Uterus (tissue), 4 donors: ENCODE data around the gene ZNF157. TPM values are rescaled to one million over a fixed set of nuclear protein-coding genes. Genes with fewer than 3 reads are reported as not detected.
A peak's percentile ranks its signal among the peaks of the same experiment; 100 is the strongest.

Source experiments
- DNase-seq, 2 donors: peaks; one replicate each; pipeline ENCODE4 v3.0.0-alpha.2; 2019 to 2020
- H3K27ac ChIP-seq, 2 donors: fragments of 200-600 bp; sonication (generic); 1 replicate in 1 of 2; 2 replicates in 1 of 2; pipeline ENCODE4 v1.5.1; 2016 to 2018
- H3K27me3 ChIP-seq, 2 donors: fragments of 200-600 bp; sonication (generic); one replicate each; pipeline ENCODE4 v1.5.1; 2018 to 2019; ENCODE audit warnings: control low read depth in 1 of 2
- H3K36me3 ChIP-seq, 2 donors: fragments of 200-600 bp; sonication (generic); one replicate each; pipeline ENCODE4 v1.5.1; 2019; ENCODE audit warnings: control low read depth in 1 of 2
- H3K4me1 ChIP-seq, 2 donors: fragments of 200-600 bp; sonication (generic); one replicate each; pipeline ENCODE4 v1.5.1; 2018 to 2019; ENCODE audit warnings: control low read depth in 1 of 2
- H3K4me3 ChIP-seq, 2 donors: fragments of 200-600 bp; sonication (generic); 1 replicate in 1 of 2; 2 replicates in 1 of 2; pipeline ENCODE4 v1.5.1; 2018 to 2019; ENCODE audit warnings: mild to moderate bottlenecking in 1 of 2
- H3K9me3 ChIP-seq, 2 donors: fragments of 200-600 bp; sonication (generic); one replicate each; pipeline ENCODE4 v1.5.1; 2019; ENCODE audit warnings: control low read depth in 1 of 2
- CTCF ChIP-seq, 4 experiments: fragments of 200-600 bp in 2 of 4; fragments of 450-650 bp in 2 of 4; sonication (generic) in 2 of 4; IDR thresholded peaks; one replicate each; pipeline ENCODE4 v1.5.1; 2016 to 2019; ENCODE audit warnings: antibody characterized with exemption in 4 of 4, mild to moderate bottlenecking in 2 of 4, moderate library complexity in 1 of 4
- POLR2A ChIP-seq, 2 donors: fragments of 450-650 bp; IDR thresholded peaks; one replicate each; pipeline ENCODE4 v1.6.1; 2016; ENCODE audit warnings: antibody characterized with exemption in 2 of 2, mild to moderate bottlenecking in 1 of 2, moderate library complexity in 1 of 2
- intact Hi-C: fragments of 100-400 bp; cut with DNase I; formaldehyde crosslinking; loops from one replicate; pipeline ENCODE4 v1.15.1; 2023; ENCODE audit warnings: low total_unique reads
- total RNA-seq, 4 donors: library from RNA; depleted of rRNA in 3 of 4; stranded (reverse); fragments of >200 nt in 3 of 4; gene quantifications; one replicate each; pipeline versions ENCODE4 v1.1.0 to v1.2.4, GENCODE V29; 2014 to 2023
- donor health status: DM: yes; HTN: yes; CAD: no.

Gene ZNF157
- total RNA-seq, 4 donors from 2014 or later: 0.55 to 2.4 TPM; not detected in 2

- intact Hi-C loops: no loop called here
- no peak overlapping the region for H3K4me3 ChIP-seq
- TF ChIP-seq POLR2A (IDR thresholded peaks at IDR 0.05) (no peak), CTCF (IDR thresholded peaks at IDR 0.05) (no peak)
- no peaks in the 10 kb centered on the region for H3K27me3 ChIP-seq
- no peaks in the 10 kb centered on the region for H3K9me3 ChIP-seq
- no peaks in the 10 kb centered on the region for H3K4me1 ChIP-seq
- DNase-seq: no peak
- H3K36me3 ChIP-seq: no peaks in the 10 kb centered on the region
- H3K27ac ChIP-seq: no peak overlapping the region
These were observed 11.9 kb upstream of the ZNF157 start for GRCh38 chrX:47358387-47359065.

- DNase-seq: no peak
- H3K4me1 ChIP-seq: no peaks in the 10 kb centered on the region
- H3K36me3 ChIP-seq: no peaks in the 10 kb centered on the region
- H3K9me3 ChIP-seq: no peaks in the 10 kb centered on the region
- no peaks in the 10 kb centered on the region for H3K27me3 ChIP-seq
- intact Hi-C loops: no loop called here
- TF ChIP-seq POLR2A (IDR thresholded peaks at IDR 0.05) (no peak), CTCF (IDR thresholded peaks at IDR 0.05) (no peak)
- H3K27ac ChIP-seq: no peak overlapping the region
- no peak overlapping the region for H3K4me3 ChIP-seq
These were observed 9.8 kb upstream of the ZNF157 start for GRCh38 chrX:47360423-47361179.

- peak overlapping the region; percentile 73 to 79 for H3K27ac ChIP-seq
- H3K4me3 ChIP-seq: peak overlapping the region; percentile 11 to 15
- no peaks in the 10 kb centered on the region for H3K4me1 ChIP-seq
- H3K27me3 ChIP-seq: no peaks in the 10 kb centered on the region
- intact Hi-C loops: no loop called here
- no peaks in the 10 kb centered on the region for H3K36me3 ChIP-seq
- TF ChIP-seq POLR2A (IDR thresholded peaks at IDR 0.05) (no peak), CTCF (IDR thresholded peaks at IDR 0.05) (peak in 2 of 4 experiments; percentile 28 to 31)
- no peaks in the 10 kb centered on the region for H3K9me3 ChIP-seq
- peak; percentile 77 to 82 for DNase-seq
These were observed 8.6 kb upstream of the ZNF157 start for GRCh38 chrX:47361538-47362511.

GRCh38 chrX:47366041-47366722, 4.2 kb upstream of the ZNF157 start:
- no peaks in the 10 kb centered on the region for H3K4me1 ChIP-seq
- H3K27ac ChIP-seq: peak overlapping the region; percentile 61 to 72
- intact Hi-C loops: no loop called here
- H3K9me3 ChIP-seq: no peaks in the 10 kb centered on the region
- H3K4me3 ChIP-seq: peak overlapping the region; percentile 29 to 37
- H3K27me3 ChIP-seq: no peaks in the 10 kb centered on the region
- TF ChIP-seq CTCF (IDR thresholded peaks at IDR 0.05) (no peak), POLR2A (IDR thresholded peaks at IDR 0.05) (no peak)
- H3K36me3 ChIP-seq: no peaks in the 10 kb centered on the region
- peak; percentile 60 to 68 for DNase-seq
